Spleen (tissue), 11 donors: Measurements from ENCODE around the gene LRRC47. TPM values are rescaled to one million over a fixed set of nuclear protein-coding genes. Genes with fewer than 3 reads are reported as not detected.

Experiments
- DNase-seq: peaks from one replicate; pipeline ENCODE4 v3.0.0-alpha.2; 2020
- H3K27ac ChIP-seq, 8 donors: fragments of 200-600 bp; sonication (generic) in 7 of 8; 1 replicate in 4 of 8; 2 replicates in 4 of 8; pipeline versions ENCODE4 v1.5.0 to v1.8.0; 2016 to 2021; ENCODE audit warnings: inconsistent platforms in 4 of 8, mild to moderate bottlenecking in 4 of 8, moderate library complexity in 1 of 8
- H3K27me3 ChIP-seq, 7 donors: fragments of 200-600 bp; sonication (generic) in 6 of 7; replicated peaks in 1 of 7; 1 replicate in 4 of 7; 2 replicates in 3 of 7; pipeline versions ENCODE4 v1.5.0 to v1.8.0; 2016 to 2021; ENCODE audit warnings: inconsistent platforms in 3 of 7, mild to moderate bottlenecking in 1 of 7
- H3K36me3 ChIP-seq, 6 donors: fragments of 200-600 bp; sonication (generic) in 5 of 6; 1 replicate in 4 of 6; 2 replicates in 2 of 6; pipeline versions ENCODE4 v1.5.0 to v1.8.0; 2016 to 2021; ENCODE audit warnings: inconsistent platforms in 2 of 6
- H3K4me1 ChIP-seq, 6 donors: fragments of 200-600 bp; sonication (generic) in 5 of 6; 1 replicate in 3 of 6; 2 replicates in 3 of 6; pipeline versions ENCODE4 v1.5.0 to v1.8.0; 2016 to 2021; ENCODE audit warnings: inconsistent platforms in 3 of 6
- H3K4me3 ChIP-seq, 8 donors: fragments of 200-600 bp; sonication (generic) in 7 of 8; 1 replicate in 4 of 8; 2 replicates in 4 of 8; pipeline versions ENCODE4 v1.5.0 to v1.8.0; 2016 to 2021; ENCODE audit warnings: inconsistent platforms in 4 of 8, mild to moderate bottlenecking in 4 of 8, moderate library complexity in 2 of 8
- H3K9me3 ChIP-seq, 8 donors: fragments of 200-600 bp; sonication (generic) in 7 of 8; 1 replicate in 4 of 8; 2 replicates in 4 of 8; pipeline versions ENCODE4 v1.5.0 to v1.8.0; 2016 to 2021; ENCODE audit warnings: inconsistent platforms in 4 of 8
- CTCF ChIP-seq, 11 experiments: fragments of 200-600 bp in 7 of 11; fragments of 450-650 bp in 4 of 11; sonication (generic) in 4 of 11; IDR thresholded peaks in 8 of 11; conservative IDR thresholded peaks in 3 of 11; 1 replicate in 7 of 11; 2 replicates in 4 of 11; pipeline versions ENCODE4 v1.4.0 to v1.8.0; 2016 to 2021; ENCODE audit warnings: antibody characterized with exemption in 11 of 11, inconsistent platforms in 4 of 11, mild to moderate bottlenecking in 1 of 11
- POLR2A ChIP-seq, 3 donors: fragments of 450-650 bp; IDR thresholded peaks; one replicate each; pipeline ENCODE4 v1.5.1; 2017; ENCODE audit warnings: antibody characterized with exemption in 3 of 3, mild to moderate bottlenecking in 1 of 3
- POLR2AphosphoS5 ChIP-seq, 3 donors: sonication (generic); formaldehyde crosslinking; IDR thresholded peaks; one replicate each; pipeline ENCODE4 v1.5.1; 2017; ENCODE audit warnings: antibody characterized with exemption in 3 of 3
- WGBS, 5 donors: extraction: QIAGEN DNeasy Blood & Tissue Kit in 3 of 5; methylation state at CpG; one replicate each; pipeline versions ENCODE4 v1.1.5 to v1.1.7; 2013 to 2018; 5-methylcytosine and 5-hydroxymethylcytosine counted together
- intact Hi-C: fragments of 100-400 bp; cut with DNase I; formaldehyde crosslinking; loops from one replicate; pipeline ENCODE4 v1.15.0; 2023; ENCODE audit warnings: low total_unique reads
- polyA plus RNA-seq, 3 donors: library from polyadenylated mRNA; stranded (reverse); fragments of 200-250 nt; gene quantifications; one replicate each; pipeline ENCODE4 v1.2.1, GENCODE V29; 2013
- total RNA-seq, 7 donors: library from RNA; depleted of rRNA in 3 of 7; stranded (reverse); fragments of >200 nt in 3 of 7; fragmentation: NEBNext Ultra II Directional in 4 of 7; extraction: Animal tissue kit (Norgen Biotek cat#: 25700) in 4 of 7; gene quantifications; one replicate each; pipeline versions ENCODE4 v1.1.0 to v1.2.1, GENCODE V29; 2016 to 2021
- donor health status: healthy with polysubstance abuse.
- donor health status: DM: no; HTN: no; CAD: no; lungs with moderate emphysema.
- donor health status: DM: no; HTN: no; CAD: no.
- donor health status: Bipolar disorder and iron deficiency.
- donor health status: healthy.
- donor health status: DM: no; HTN: no; CAD: no.
- donor health status: DM: yes; HTN: yes; CAD: no.

Gene LRRC47
- total and polyA plus RNA-seq, 10 donors: 12.5 to 39.0 (median 26.7) TPM

GRCh38 chr1:3838788-3839187 is 42.5 kb upstream of the LRRC47 start:
- TF ChIP-seq POLR2A (IDR thresholded peaks at IDR 0.05): no peak
- TF ChIP-seq POLR2AphosphoS5 (IDR thresholded peaks at IDR 0.05): no peak
- TF ChIP-seq CTCF (IDR thresholded peaks at IDR 0.05 in 8 of 11, conservative IDR thresholded peaks at IDR 0.05 in 3 of 11): no peak
- intact Hi-C loops: no loop called here
- no peaks in the 10 kb centered on the region for H3K27me3 ChIP-seq
- H3K27ac ChIP-seq: no peak overlapping the region
- H3K4me3 ChIP-seq: no peak overlapping the region
- peaks cover 0 to 16% (median 12%) of the 10 kb centered on the region in 8 donors for H3K9me3 ChIP-seq
- DNase-seq: no peak
- no peaks in the 10 kb centered on the region for H3K4me1 ChIP-seq
- WGBS, 5 donors: 96 to 98% (median 97%) methylated on average over 11 of the region's 11 CpGs
- H3K36me3 ChIP-seq: peaks cover 4 to 100% (median 66%) of the 10 kb centered on the region in 6 donors

DNA sequence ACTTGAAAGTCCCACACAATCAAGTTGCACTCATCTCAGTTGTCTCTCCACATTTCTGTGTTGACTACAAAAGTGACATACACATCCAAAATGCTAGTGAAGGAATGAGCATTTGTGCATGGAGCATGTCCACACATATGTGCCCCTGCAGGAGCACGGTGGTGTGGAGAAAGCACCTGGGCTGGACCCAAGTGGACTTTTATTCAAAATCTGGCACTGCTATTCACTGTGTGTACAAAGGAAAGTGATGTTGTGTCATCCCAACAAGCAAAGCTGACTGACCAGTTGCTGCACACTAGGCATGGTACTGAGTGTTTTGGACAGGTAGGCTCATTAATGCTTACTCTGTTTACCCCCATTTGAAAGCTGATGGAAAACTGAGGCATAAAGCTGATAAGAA is 41.4 kb upstream of the LRRC47 start:
- Histone ChIP-seq H3K9me3 (peaks cover 0 to 16% (median 12%) of the 10 kb centered on the region in 8 donors), H3K4me1 (no peaks in the 10 kb centered on the region), H3K27ac (no peak overlapping the region), H3K36me3 (peaks cover 4 to 100% (median 66%) of the 10 kb centered on the region in 6 donors), H3K27me3 (no peaks in the 10 kb centered on the region), H3K4me3 (no peak overlapping the region)
- no peak for TF ChIP-seq POLR2A (IDR thresholded peaks at IDR 0.05)
- TF ChIP-seq CTCF (IDR thresholded peaks at IDR 0.05 in 8 of 11, conservative IDR thresholded peaks at IDR 0.05 in 3 of 11): no peak
- no peak for TF ChIP-seq POLR2AphosphoS5 (IDR thresholded peaks at IDR 0.05)
- intact Hi-C loops: no loop called here
- 95 to 100% (median 100%) methylated on average over 1 of the region's 1 CpG for WGBS, 5 donors
- no peak for DNase-seq

GRCh38 chr1:3837200-3837599 is 40.9 kb upstream of the LRRC47 start:
- DNase-seq: no peak
- WGBS, 5 donors: 95 to 99% (median 96%) methylated on average over 6 of the region's 6 CpGs
- Histone ChIP-seq H3K27ac (peak overlapping the region in 1 of 8 donors; percentile 45), H3K27me3 (no peaks in the 10 kb centered on the region), H3K9me3 (peaks cover 0 to 16% (median 12%) of the 10 kb centered on the region in 8 donors), H3K36me3 (peaks cover 4 to 100% (median 66%) of the 10 kb centered on the region in 6 donors), H3K4me1 (no peaks in the 10 kb centered on the region), H3K4me3 (no peak overlapping the region)
- intact Hi-C loops: no loop called here
- TF ChIP-seq POLR2A (IDR thresholded peaks at IDR 0.05): no peak
- TF ChIP-seq CTCF (IDR thresholded peaks at IDR 0.05 in 8 of 11, conservative IDR thresholded peaks at IDR 0.05 in 3 of 11): no peak
- TF ChIP-seq POLR2AphosphoS5 (IDR thresholded peaks at IDR 0.05): no peak

GRCh38 chr1:3836421-3836820 is 40.1 kb upstream of the LRRC47 start:
- Histone ChIP-seq H3K9me3 (peaks cover 0 to 16% (median 12%) of the 10 kb centered on the region in 8 donors), H3K27me3 (no peaks in the 10 kb centered on the region), H3K27ac (peak overlapping the region in 5 of 8 donors; percentile 13 to 58 (median 33)), H3K4me1 (no peaks in the 10 kb centered on the region), H3K36me3 (peaks cover 4 to 100% (median 68%) of the 10 kb centered on the region in 6 donors), H3K4me3 (no peak overlapping the region)
- no peak for DNase-seq
- intact Hi-C loops: no loop called here
- TF ChIP-seq POLR2A (IDR thresholded peaks at IDR 0.05): no peak
- no peak for TF ChIP-seq CTCF (IDR thresholded peaks at IDR 0.05 in 8 of 11, conservative IDR thresholded peaks at IDR 0.05 in 3 of 11)
- peak in 1 of 3 donors; percentile 43 for TF ChIP-seq POLR2AphosphoS5 (IDR thresholded peaks at IDR 0.05)
- 83 to 95% (median 90%) methylated on average over 11 of the region's 11 CpGs for WGBS, 5 donors
